Measurements from ENCODE around the gene LZTS2.

LZTS2 gene

DNA sequence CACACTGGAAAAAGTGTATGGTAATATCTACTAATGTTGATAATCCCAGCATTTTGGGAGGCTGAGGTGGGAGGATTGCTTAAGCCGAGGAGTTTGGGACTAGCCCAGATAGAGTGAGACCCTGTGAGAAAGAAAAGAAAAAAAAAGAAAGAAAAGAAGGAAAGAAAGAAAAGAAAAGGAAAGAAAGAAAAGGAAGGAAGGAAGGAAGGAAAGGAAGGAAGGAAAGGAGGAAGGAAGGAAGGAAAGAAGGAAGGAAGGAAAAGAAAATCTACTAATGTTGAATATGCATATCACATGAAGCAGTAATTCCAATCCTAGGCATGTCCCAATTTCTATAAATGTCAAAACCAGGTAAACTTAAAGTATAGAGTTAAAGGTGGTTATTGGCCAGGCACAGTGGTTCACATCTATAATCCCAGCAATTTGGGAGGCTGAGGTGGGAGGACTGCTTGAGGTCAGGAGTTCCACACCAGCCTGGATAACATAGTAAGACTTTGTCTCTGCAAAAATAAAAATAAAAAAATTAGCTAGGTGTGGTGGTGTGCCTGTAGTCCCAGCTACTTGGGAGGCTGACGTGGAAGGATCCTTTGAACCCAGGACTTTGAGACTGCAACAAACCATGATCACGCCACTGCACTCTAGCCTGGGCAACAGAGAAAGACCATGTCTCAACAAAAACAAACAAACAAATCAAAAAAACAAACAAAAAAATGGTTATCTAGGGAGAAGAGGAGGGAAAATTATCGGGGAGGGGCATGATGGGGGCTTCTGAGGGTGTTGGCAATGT is 57.0 kb downstream of the LZTS2 start:
- DNase-seq, result no peak
